Measurements from ENCODE around the gene WIPF1. TPM values are rescaled to one million over a fixed set of nuclear protein-coding genes. Genes with fewer than 3 reads are reported as not detected.

Gene WIPF1
- total RNA-seq, 2 donors from 2014 or later, result 284 to 319 TPM

DNA sequence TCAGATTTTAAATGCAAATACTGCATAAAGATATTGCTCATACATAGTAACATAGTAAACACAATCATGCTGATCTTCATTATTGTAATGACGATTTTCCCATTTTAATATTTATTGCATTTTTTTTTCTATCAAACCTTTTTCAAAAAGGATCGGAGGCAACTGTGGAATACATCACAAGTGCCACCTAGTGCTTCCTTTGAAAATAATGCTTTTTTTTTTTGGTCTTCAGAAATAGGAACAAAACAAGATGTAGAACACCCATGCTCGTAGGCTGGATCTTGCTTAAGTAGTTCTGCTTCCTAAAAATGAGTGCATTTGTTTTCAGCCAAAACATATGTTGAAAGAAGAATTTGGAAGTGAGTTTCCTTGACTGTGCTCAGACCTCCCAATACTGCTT, 75.1 kb downstream of the WIPF1 start:
- no peak for DNase-seq (ENCODE audit: low spot score)
- peaks cover 0 to 14% of the 10 kb centered on the region in 2 donors for H3K27me3 Mint-ChIP-seq

GRCh38 chr2:174518395-174518794, 79.2 kb downstream of the WIPF1 start:
- DNase-seq (ENCODE audit: low spot score) (no peak), ATAC-seq (no peak)
- Mint-ChIP-seq H3K36me3 (no peaks in the 10 kb centered on the region), H3K27ac (no peak overlapping the region), H3K9me3 (no peaks in the 10 kb centered on the region), H3K4me1 (ENCODE audit: low read depth in 2 of 2) (peaks cover 7 to 9% of the 10 kb centered on the region in 2 donors), H3K27me3 (peaks cover 0 to 7% of the 10 kb centered on the region in 2 donors), H3K4me3 (no peak overlapping the region)

More for the DNA sequence above, 75.1 kb downstream of the WIPF1 start:
- Mint-ChIP-seq H3K4me1 (ENCODE audit: low read depth in 2 of 2) (peaks cover 5 to 11% of the 10 kb centered on the region in 2 donors), H3K27ac (no peak overlapping the region), H3K36me3 (peaks cover 5% of the 10 kb centered on the region), H3K9me3 (no peaks in the 10 kb centered on the region), H3K4me3 (no peak overlapping the region)
- no peak for ATAC-seq

DNA sequence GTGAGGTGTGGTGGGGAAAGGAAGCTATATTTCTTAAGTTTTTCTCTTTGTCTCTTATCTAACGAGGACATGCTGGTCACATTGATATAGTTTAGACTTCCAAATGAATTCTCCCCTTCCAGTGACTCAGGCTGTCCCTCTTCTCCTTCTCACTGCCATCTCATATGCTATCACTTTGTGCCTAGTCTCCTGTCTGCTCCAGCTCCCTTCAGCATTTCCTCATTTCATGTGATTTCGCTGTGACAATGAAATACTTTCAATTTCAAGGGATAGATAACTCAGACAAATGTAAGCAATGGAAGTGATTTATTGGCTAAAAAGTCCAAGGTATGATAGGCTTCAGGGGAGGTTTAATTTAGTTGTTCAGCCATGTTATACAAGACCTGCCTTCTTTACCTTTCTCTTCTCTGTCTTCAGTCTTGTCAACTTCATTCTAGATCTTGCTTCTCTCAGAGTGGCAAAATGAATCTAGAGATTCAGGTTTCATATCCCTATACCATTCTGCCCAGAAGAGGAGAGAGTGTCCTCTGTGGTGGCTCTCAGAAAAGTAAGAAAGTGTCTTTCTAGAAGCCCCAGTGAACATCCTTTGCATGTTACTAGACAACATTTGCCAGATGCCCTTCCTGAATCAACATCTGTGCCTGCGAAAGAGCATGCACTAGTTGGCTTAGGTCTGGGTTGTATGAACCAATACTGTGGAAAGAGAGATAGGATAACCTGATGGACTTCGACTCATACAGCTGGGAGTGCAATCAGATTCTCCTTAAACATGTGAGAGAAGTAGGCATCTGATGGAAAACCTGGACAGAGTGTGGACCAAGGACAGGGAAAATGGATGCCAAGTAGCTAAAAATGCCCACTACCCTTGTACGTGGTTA, 80.9 kb downstream of the WIPF1 start:
- H3K9me3 Mint-ChIP-seq, result no peaks in the 10 kb centered on the region
- no peak overlapping the region for H3K4me3 Mint-ChIP-seq
- ATAC-seq, result no peak
- H3K27ac Mint-ChIP-seq, result no peak overlapping the region
- H3K4me1 Mint-ChIP-seq (ENCODE audit: low read depth in 2 of 2), result peaks cover 9 to 10% of the 10 kb centered on the region in 2 donors
- no peaks in the 10 kb centered on the region for H3K36me3 Mint-ChIP-seq
- DNase-seq (ENCODE audit: low spot score), result no peak
- peaks cover 0 to 7% of the 10 kb centered on the region in 2 donors for H3K27me3 Mint-ChIP-seq

DNA sequence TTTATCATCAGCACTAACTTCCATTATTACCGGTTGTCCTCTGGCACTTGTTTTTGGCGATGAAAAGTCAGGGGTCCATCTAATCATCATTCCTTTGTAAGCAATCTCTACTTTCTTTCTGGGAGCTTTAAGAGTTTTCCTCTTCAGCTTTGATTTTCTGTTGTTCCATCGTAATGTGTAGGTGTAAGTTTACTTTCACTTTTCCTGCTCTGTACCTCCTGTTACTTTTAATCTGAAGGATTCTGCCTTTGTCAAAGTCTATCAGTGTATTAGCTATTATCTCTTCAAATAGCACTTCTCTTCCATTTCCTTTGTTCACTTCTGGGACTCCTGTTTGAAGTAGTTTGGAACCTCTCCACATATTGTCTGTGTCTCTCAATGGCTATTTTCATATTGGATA, 85.3 kb downstream of the WIPF1 start:
- Mint-ChIP-seq H3K27me3 (no peaks in the 10 kb centered on the region), H3K36me3 (peaks cover 14% of the 10 kb centered on the region), H3K27ac (no peak overlapping the region), H3K4me1 (ENCODE audit: low read depth in 2 of 2) (peaks cover 6 to 9% of the 10 kb centered on the region in 2 donors), H3K9me3 (peaks cover 7% of the 10 kb centered on the region), H3K4me3 (no peak overlapping the region)
- DNase-seq (ENCODE audit: low spot score) (no peak), ATAC-seq (no peak)

GRCh38 chr2:174511580-174512260, 85.9 kb downstream of the WIPF1 start:
- Mint-ChIP-seq H3K9me3 (peaks cover 7% of the 10 kb centered on the region), H3K27ac (no peak overlapping the region), H3K4me1 (ENCODE audit: low read depth in 2 of 2) (peaks cover 6% of the 10 kb centered on the region in 2 donors), H3K4me3 (no peak overlapping the region), H3K36me3 (peaks cover 14% of the 10 kb centered on the region), H3K27me3 (no peaks in the 10 kb centered on the region)
- DNase-seq (ENCODE audit: low spot score), result no peak
- ATAC-seq, result no peak

GRCh38 chr2:174510583-174511189, 86.9 kb downstream of the WIPF1 start:
- peaks cover 0 to 4% of the 10 kb centered on the region in 2 donors for H3K4me1 Mint-ChIP-seq (ENCODE audit: low read depth in 2 of 2)
- DNase-seq (ENCODE audit: low spot score) (no peak), ATAC-seq (no peak)
- no peak overlapping the region for H3K27ac Mint-ChIP-seq
- no peak overlapping the region for H3K4me3 Mint-ChIP-seq
- H3K36me3 Mint-ChIP-seq, result peaks cover 14% of the 10 kb centered on the region
- peaks cover 7% of the 10 kb centered on the region for H3K9me3 Mint-ChIP-seq
- H3K27me3 Mint-ChIP-seq, result no peaks in the 10 kb centered on the region

Other genes with a start within 250 kb of the WIPF1 start
- gene SCRN3, start 202.1 kb downstream of the WIPF1 start, total RNA-seq, result 10 to 100 TPM; 22.1 to 26.7 TPM
- 1 to 10 TPM; 3.2 to 3.6 TPM for gene GPR155, start 110.8 kb downstream of the WIPF1 start, total RNA-seq
- not detected for gene CHRNA1, start 166.7 kb upstream of the WIPF1 start, total RNA-seq

Data from natural killer cell treated with Interleukin-12 subunit alpha and Interleukin-12 subunit beta and Interleukin-15 and Interleukin-18, amount 100 ng/mL, for 72 hours (primary cell).